GM19452 (cell line): ENCODE measurements around the gene CD86.

Experiments
- ATAC-seq: cut with Tn5 transposase; IDR thresholded peaks from one replicate; pipeline ENCODE4 v1.9.1; 2021; ENCODE audit not compliant: unreplicated experiment

Gene CD86

DNA sequence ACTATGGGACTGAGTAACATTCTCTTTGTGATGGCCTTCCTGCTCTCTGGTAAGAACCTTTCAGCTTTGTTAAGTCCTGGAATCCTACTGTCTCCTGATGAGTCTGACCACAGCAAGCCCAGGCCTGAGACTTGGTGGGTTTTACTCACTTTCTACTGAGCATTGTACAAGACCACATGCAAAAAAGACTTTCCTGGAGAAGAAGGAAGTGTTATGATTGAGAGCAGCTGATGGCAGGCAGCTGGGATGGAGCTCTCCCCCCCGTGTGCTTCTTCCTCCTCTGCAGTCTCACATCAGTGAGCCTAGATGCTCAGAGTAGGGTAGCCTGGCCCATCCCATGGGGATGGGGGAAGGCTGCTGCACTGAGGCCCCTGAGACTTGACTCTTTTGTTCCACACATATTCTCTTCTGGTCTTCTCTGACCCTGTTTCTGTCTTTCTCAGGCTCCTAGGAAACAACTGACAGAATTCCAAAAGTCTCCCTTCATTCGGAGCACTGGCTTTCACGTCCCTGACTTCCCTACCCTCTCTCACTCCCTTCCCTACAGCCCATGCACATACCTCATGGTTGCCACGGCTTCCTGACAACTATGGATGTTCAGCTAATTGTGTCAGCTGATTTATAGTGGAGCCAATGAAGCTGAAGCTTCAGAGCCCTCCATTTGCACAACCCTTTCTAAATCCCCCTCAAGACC lies 36.6 kb downstream of the CD86 start:
- ATAC-seq: peak; percentile 51

DNA sequence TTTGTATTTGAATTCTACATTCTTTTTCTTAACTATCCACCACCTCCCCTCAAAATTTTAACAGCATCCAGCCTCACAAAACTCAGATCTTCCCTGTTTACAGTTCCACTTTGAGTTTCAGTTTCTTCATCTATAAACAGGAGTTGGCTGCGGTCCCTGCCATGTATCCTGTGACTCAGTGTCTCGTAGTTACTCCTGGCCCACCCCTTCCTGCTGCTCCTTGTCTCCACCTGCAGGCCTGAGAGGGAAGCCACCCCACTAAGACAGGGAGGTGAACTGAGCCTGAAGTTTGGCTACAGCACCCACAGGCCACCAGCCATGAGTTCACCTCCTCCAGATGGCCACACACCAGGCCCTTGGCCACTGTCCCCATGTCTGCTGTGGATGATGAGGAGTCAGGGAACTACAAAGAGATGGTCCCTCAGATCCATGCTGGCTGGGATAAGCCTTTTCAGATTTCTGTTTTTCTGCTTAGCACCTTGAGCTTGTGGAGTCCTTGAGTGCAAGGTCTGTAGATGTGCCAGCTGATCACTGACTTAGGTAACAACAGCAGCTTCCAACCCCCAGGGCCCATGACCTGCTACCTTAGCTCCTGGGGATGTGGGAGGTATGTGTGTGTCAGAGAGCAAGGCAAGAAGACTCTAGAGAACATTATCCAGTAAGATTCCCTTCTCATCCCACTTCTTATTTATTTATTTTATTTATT lies 37.5 kb downstream of the CD86 start:
- ATAC-seq: peak; percentile 34

GRCh38 chr3:122094125-122094524 lies 39.0 kb downstream of the CD86 start:
- peak; percentile 40 for ATAC-seq

- no peak for ATAC-seq
Measured at GRCh38 chr3:122094693-122095092, 39.5 kb downstream of the CD86 start.

DNA sequence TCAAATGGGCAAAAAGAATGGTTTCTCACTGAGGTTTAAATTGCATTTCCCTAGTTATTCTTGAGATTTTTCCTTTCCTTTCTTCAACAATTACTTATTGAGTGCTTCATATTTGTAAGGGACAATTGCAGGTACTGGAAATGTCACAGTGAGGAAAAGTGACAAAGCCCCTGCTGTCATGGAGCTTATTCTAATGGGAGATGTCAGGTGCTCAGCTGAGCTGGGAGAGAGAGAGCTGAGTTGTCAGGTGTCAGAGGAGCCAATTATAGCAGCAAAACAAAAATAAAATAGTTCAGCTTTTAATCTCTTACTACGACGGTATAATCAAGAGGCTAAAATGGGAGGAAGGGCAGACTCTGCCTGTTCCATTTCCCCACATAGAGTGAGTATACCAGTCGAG lies 42.0 kb downstream of the CD86 start:
- ATAC-seq: no peak

- no peak for ATAC-seq
Measured at GRCh38 chr3:122098611-122099010, 43.4 kb downstream of the CD86 start.

- ATAC-seq: no peak
Measured at GRCh38 chr3:122099255-122099654, 44.1 kb downstream of the CD86 start.

DNA sequence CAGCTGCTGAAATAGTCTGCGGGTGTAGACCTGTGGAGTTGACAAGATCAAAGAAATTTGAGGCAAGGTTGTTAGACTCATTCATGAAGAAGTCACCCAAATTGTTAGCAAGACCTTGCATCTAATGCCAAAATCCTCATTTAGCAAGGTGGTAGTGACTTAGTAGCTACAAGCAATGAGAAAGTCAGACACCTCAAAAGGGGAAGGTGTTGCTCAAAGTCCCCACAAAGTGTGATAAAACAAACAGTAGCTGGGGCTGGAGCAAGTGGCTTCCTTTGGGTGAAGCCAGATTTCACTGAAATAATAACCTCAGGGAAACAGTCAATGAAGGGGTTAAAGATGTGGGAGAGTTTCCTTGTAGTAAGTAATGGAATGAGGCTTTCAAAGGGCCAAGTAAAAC lies 44.9 kb downstream of the CD86 start:
- ATAC-seq: no peak

DNA sequence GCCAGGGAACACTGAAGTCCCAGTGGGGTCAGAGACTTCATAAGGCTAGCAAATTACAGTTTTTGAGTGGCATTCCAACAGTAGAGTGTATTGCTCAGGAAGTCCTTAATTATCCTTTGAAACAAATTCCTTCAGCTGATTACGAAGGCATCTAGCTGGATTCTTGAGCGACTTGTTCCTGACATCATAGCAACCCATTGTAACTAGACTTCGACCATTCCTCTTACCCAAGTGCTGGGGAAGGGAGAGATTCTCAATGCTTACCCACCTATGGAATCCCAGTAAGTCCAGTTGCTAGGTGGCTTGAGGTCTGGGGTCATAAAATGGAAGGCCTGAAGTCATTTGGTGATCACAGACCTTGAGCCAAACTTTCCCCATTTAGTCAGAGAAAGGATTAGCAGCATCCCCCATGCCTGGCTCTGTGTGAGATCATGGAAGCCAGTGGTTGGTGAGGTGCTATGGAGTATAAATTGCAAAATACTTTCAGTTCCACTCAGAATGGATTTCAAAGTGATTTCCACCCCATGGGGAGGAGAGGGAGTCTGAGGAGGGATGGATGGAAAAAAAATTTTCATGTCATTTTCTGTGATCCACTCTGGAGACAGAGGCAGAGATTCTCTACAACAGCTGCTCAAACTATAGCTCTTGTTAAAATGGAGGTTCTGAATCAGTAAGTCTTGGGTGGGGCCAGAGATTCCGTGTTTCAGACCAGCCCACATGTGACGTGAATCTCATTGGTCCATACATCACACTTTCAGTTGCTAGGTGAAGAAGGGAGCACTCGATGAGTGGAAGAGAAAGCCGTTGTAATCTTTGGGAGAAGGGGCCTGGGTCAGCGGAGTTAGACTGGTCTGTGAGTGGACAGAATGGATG lies 45.7 kb downstream of the CD86 start:
- peak; percentile 33 for ATAC-seq

DNA sequence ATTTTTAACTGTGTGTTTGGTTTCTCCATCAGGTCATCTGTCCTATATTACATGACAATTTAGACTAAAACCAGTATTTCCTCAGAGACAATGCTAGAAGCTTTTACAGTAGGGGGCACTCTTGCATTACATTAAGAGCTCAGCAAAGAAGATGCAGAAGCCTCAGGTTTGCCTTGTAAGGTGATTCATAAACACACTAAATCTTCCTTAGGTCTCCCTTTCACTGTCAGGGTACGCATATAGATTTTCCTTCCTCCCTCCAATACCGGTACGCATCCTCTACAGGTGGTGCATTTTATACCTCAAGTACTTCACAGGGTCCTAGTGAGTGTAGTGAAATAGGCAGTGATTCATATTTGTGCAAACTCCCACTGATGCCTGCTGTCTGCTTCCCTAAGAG lies 46.5 kb downstream of the CD86 start:
- ATAC-seq: peak; percentile 39

- ATAC-seq: peak; percentile 44
Measured at GRCh38 chr3:122102191-122102935, 47.2 kb downstream of the CD86 start.

- ATAC-seq: no peak
Measured at GRCh38 chr3:122103821-122104514, 48.8 kb downstream of the CD86 start.

GRCh38 chr3:122104515-122105194 lies 49.5 kb downstream of the CD86 start:
- ATAC-seq: peak; percentile 31

DNA sequence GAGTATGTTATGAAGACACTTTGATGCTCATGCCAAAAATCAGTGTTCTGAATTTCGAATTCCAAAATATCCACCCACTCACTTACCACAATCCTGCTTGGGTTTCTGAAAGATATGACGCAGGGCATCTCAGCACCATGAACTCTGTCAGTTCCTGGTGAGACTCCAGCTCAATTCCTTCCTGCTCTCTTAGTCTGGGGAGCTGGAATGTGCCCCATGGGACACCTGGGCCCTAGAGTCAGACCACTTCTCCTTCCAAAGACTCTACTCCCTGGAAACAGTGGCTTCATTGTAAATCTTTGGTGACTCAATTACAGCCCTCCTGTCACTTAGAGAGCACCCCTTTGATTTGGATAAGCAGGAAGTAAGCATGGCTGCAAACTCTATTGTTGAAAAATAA lies 50.5 kb downstream of the CD86 start:
- ATAC-seq: no peak

- ATAC-seq: no peak
Measured at GRCh38 chr3:122107171-122107570, 52.0 kb downstream of the CD86 start.

GRCh38 chr3:122111974-122112373 lies 56.8 kb downstream of the CD86 start:
- no peak for ATAC-seq

DNA sequence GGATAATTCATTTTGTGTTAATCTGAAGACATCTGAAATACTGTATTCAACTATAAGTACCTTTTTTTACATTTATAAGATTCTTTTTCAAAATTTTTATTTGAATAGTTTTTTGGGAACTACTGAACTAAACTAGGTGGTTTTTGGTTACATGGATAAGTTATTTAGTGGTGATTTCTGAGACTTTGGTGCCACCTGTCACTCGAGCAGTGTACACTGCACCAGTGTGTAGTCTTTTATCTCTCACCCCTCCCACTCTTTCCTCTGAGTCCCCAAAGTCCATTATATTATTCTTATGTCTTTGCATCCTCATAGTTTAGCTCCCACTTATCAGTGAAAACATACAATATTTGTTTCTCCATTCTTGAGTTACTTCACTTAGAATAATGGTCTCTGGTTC lies 57.6 kb downstream of the CD86 start:
- ATAC-seq: no peak

DNA sequence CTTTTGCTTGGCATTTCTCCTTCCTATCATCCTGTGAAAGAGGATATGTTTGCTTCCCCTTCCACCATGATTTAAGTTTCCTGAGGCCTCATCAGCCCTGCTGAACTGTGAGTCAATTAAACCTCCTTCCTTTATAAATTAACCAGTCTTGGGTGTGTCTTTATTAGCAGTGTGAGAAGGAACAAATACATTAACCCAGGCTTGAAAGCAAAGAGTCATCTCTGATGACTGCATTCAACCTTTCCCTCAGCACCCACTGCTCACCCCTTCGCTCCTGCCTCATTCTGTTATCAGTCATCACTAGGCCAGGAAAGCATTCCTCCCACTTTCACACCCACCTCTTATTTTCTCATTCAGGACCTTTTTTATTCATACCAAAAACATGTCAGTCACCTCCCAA lies 68.7 kb downstream of the CD86 start:
- ATAC-seq: no peak

DNA sequence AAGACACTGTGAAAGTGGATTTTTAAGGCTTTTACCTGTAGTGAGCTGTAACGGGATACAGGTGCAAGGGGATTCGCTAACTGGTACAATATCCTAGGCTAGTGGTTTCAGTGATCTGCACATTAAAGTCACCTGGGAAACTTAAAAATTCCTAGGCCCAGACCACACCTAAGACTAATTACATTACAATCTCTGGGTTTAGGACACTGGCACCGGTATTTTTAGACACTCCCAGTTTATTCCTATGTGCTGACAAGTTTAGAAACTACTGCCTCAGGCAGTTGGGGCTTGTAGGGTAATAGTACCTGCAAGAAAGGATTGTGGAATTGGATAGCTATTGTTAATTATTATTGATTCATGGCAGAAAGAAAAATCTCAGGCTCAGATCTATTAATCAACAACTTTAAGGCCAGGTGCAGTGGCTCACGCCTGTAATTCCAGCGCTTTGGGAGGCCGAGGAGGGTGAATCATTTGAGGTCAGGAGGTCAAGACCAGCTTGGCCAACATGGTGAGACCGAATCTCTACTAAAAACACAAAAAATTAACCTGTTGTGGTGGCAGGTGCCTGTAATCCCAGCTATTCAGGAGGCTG lies 77.9 kb downstream of the CD86 start:
- ATAC-seq: no peak

- peak; percentile 69 for ATAC-seq
Measured at GRCh38 chr3:122146466-122146865, 91.3 kb downstream of the CD86 start.
